HG02885 (cell line): ENCODE data around the gene ATF7IP.
A peak's percentile ranks its signal among the peaks of the same experiment; 100 is the strongest.

Experiments
- ATAC-seq: cut with Tn5 transposase; IDR thresholded peaks from one replicate; pipeline ENCODE4 v1.9.1; 2021; ENCODE audit warnings: mild to moderate bottlenecking; ENCODE audit not compliant: unreplicated experiment, poor library complexity

The ATF7IP gene

GRCh38 chr12:14479004-14479403, 113.5 kb downstream of the ATF7IP start:
- no peak for ATAC-seq

- no peak for ATAC-seq
These were observed 115.7 kb downstream of the ATF7IP start for GRCh38 chr12:14481201-14481600.

GRCh38 chr12:14482361-14482760, 116.9 kb downstream of the ATF7IP start:
- ATAC-seq = no peak

- ATAC-seq = no peak
These were observed 117.4 kb downstream of the ATF7IP start for GRCh38 chr12:14482886-14483285.

- no peak for ATAC-seq
These were observed 129.8 kb downstream of the ATF7IP start for GRCh38 chr12:14495326-14495725.

DNA sequence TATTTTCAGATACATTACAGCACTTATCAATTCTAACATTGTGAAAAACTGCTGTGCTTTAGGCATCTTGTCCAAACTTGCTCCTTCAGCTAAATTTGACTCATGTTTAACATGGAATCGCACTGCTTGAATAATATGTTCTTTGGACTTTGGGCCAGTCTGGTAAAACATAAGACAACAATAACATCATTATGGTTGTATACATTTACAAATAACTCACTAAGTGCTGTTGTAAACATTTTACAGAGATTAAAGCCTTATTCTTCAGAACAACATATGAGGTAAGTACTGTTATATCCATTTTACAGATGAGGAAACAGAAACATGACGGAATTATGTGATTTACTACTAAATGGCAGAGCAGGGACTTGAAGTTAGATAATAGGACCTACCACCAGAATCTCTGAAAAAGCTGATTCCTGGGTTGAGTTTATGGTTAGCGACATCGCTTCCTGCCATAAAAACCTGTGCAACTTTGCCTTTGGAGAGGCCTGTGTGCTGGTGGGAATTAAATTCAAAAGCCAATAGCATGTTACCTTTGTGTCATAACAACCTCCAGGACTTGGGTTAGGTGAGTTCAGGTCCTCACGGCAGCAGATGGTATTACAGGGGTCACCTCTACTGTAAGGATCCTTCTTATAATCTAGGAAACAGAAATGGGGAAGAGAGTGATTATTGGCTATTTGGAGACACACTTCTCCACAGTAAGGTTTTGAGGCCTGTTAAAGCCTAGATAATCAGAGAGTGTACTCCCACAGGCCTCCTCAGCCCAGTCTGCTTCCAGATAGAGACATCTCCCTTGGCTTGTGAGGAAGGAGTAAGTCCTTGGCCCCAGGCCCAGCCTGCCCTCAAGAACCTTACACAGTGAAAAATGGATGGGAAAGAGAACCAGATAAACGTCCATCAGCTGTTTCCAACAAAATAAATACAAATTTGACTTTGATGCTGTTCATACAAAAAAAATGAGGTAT, 140.4 kb downstream of the ATF7IP start:
- ATAC-seq = no peak

- ATAC-seq = no peak
These were observed 145.1 kb downstream of the ATF7IP start for GRCh38 chr12:14510574-14510973.

- peak; percentile 67 for ATAC-seq
These were observed 148.8 kb downstream of the ATF7IP start for GRCh38 chr12:14514154-14514842.

DNA sequence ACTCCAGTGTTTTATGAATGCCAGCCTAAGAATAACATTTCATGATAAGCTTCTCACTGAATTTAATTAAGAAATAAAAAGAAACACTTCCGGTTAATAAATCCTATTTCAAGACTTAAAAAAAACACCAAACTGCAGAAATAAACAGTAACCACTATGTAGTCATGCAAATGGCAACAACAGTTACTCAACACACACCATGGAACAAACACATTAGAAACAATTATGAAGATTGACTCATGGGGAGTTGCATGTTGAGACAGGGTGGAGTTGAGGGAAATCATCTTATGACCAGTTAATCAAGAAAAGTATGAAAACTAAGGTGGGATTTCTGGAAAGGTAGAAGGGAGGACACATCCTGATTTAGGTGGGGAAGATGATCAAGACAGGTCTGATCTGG, 149.5 kb downstream of the ATF7IP start:
- ATAC-seq = no peak

DNA sequence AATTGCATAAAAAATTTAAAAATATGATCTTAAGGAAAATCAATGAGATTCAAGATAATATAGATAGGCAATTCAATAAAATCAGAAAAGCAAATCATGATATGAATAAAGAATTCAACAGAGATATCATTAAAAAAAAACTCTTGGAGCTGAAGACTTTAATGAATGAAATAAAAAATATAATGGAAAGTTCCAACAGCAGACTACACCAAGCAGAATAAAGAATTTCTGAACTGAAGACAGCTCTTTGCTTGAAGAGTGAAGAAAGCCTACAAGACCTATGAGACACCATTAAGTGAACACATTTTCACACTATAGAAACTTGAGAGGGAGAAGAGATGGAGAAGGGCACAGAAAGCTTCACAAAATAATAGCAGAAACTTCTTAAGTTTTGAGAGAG, 156.3 kb downstream of the ATF7IP start:
- no peak for ATAC-seq

GRCh38 chr12:14525964-14526363, 160.5 kb downstream of the ATF7IP start:
- ATAC-seq = no peak

- no peak for ATAC-seq
These were observed 166.7 kb downstream of the ATF7IP start for GRCh38 chr12:14532152-14532551.

DNA sequence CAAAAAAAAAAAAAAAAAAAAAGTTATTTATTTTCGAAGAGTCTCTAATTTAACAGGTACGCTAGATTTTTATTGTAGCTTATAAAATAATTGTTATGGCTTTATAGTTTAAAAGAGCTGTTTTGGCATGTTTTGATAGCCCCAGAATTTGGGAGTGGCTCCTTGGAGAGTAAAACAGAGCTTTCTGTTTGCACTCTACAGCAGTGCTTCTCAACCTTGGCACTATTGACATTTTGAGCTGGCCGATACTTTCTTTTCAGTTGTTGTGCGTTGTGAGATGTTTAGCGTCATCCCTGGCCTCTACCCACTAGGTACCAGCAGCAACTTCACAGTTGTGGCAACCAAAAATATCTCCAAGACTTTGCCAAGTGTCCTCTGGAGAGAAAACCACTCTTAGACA, 171.6 kb downstream of the ATF7IP start:
- ATAC-seq = no peak

DNA sequence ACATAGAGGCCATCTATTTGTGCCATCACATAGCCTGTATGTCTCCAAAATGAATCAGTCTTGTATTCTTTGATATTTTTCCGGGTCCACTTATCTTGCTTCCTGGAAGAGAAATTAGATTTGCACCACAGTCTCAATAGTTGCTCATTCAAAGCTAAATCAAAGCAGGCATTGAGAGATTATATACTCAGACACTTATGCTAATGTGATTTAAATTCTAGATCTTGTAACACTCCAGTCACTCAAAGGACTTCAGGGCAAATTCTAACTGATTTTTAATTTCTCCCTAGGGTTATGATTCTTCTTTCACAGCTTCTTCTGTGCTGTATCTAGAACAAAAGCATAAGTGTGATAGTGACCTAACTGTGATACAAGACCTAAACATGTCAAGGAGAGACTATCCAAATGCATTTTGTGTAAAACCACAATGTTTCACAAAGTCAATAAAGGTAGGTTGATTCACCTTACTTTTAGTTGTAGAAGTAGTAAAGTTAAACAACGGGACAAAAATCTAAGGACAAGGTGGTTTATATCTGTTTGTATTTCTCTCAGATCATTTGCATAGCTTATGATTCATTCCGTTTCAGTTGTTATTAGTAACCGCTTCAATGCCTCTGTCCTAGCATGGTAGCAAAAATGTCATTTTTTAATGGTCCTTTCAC, 175.4 kb downstream of the ATF7IP start:
- peak; percentile 75 for ATAC-seq

DNA sequence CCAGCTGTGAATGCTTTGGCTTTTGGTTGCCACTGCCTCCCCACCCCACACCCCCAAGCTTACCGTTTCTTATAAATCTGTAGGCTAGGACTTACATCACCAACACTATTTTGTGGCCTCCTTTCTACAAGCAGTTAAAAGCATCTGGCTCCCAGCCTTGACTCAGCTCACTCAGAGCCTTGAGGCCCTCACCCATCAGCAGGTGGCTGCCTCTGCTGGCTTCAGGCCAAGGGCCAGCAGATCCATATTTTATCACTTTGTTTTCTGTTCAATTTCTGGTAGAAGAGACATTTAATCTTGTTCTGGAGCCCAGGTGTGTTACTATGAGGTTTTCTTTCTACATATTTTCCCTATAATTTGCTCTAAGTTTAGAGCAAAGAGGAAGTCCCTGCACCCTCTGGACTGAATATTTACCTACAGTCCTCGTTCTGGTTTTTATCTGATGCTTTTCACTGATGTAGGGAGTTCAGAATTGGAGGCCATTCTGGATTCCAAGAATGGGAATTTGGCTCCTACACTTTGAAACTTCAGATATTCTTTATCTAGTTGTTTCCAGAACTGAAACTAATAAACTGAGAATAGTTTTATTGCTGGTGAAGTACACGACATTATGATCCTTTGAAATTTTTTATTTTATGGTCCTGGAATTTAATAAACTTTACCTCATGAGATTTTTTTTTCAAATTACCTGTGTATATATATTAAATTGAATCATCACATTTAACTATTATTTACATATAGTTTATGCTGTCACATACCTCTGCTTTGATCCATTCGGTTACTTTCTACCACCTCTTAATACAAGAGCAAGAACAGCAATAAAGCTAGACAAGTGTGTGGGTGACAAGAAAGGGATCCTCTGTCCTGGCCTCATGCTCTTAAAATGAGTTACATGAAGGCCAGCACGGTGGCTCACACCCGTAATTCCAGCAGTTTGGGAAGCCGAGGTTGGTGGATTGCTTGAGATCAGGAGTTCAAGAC, 180.0 kb downstream of the ATF7IP start:
- ATAC-seq = no peak

DNA sequence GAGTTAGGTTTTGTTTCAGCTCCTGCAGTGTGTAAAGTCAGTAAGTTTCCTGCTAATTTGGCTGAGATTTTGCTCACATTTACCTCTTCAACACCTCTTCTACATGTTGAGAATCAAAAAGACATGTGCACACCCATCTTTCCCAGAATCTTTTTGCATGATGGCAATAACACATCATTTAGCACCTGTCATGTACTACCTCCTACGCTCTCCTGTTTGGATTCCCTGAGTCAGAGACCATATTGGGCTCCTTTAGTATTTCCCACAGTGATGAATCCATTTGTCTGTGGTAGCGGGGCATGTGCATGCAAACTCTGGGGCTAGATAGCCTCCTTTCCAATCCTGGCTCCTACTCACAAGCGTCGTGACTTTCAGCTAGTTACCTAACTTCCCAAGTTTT, 182.1 kb downstream of the ATF7IP start:
- no peak for ATAC-seq

- ATAC-seq = no peak
These were observed 183.1 kb downstream of the ATF7IP start for GRCh38 chr12:14548609-14549008.
